Mesenchymal stem cell (in vitro differentiated cells and primary cell): ENCODE data around the gene COLQ.

Experiments used
- DNase-seq: peaks from one replicate; pipeline ENCODE4 v3.0.0-alpha.2; 2013
- H2AFZ ChIP-seq: one replicate; pipeline ENCODE4 v1.6.1; 2013; ENCODE audit warnings: low read depth, mild to moderate bottlenecking, control low read depth, inconsistent platforms, low read length, moderate library complexity
- H2AK5ac ChIP-seq: 2 replicates; pipeline ENCODE4 v1.6.1; 2013; ENCODE audit warnings: low read length, moderate library complexity, mild to moderate bottlenecking, inconsistent platforms; ENCODE audit not compliant: severe bottlenecking
- H2BK120ac ChIP-seq: one replicate; pipeline ENCODE4 v1.6.1; 2013; ENCODE audit warnings: low read depth, mild to moderate bottlenecking, inconsistent platforms, low read length, moderate library complexity
- H2BK12ac ChIP-seq, 2 experiments: one replicate each; pipeline ENCODE4 v1.6.1; 2013; ENCODE audit warnings: inconsistent platforms in 2 of 2, low read length in 2 of 2, mild to moderate bottlenecking in 2 of 2, moderate library complexity in 2 of 2, control low read depth in 1 of 2
- H2BK15ac ChIP-seq: one replicate; pipeline ENCODE4 v1.6.1; 2013; ENCODE audit warnings: mild to moderate bottlenecking, low read depth, inconsistent platforms; ENCODE audit not compliant: poor library complexity, severe bottlenecking
- H2BK5ac ChIP-seq: 2 replicates; pipeline ENCODE4 v1.6.1; 2013; ENCODE audit warnings: low read depth, mild to moderate bottlenecking, low read length, control low read depth, inconsistent platforms; ENCODE audit not compliant: poor library complexity, severe bottlenecking
- H3K14ac ChIP-seq, 2 experiments: one replicate each; pipeline ENCODE4 v1.6.1; 2013; ENCODE audit warnings: inconsistent platforms in 2 of 2, low read length in 2 of 2, control low read depth in 1 of 2, mild to moderate bottlenecking in 1 of 2, moderate library complexity in 1 of 2
- H3K18ac ChIP-seq, 2 experiments: one replicate each; pipeline ENCODE4 v1.6.1; 2013; ENCODE audit warnings: inconsistent platforms in 2 of 2, low read length in 2 of 2, control low read depth in 1 of 2, low read depth in 1 of 2, mild to moderate bottlenecking in 1 of 2
- H3K23ac ChIP-seq, 2 experiments: one replicate each; pipeline ENCODE4 v1.6.1; 2013; ENCODE audit warnings: inconsistent platforms in 2 of 2, low read length in 2 of 2, mild to moderate bottlenecking in 2 of 2, moderate library complexity in 2 of 2, control low read depth in 1 of 2
- H3K27ac ChIP-seq: 2 replicates; pipeline ENCODE4 v1.5.1; 2013; ENCODE audit warnings: mild to moderate bottlenecking, moderate library complexity, low read length, control low read depth, inconsistent platforms; ENCODE audit not compliant: poor library complexity, severe bottlenecking
- H3K27me3 ChIP-seq, 2 experiments: 2 replicates each; pipeline versions ENCODE4 v1.6.1 to v1.7.0; 2013; ENCODE audit warnings: low read length in 2 of 2, mild to moderate bottlenecking in 2 of 2, moderate library complexity in 2 of 2, control low read depth in 1 of 2, inconsistent platforms in 1 of 2; ENCODE audit not compliant: control insufficient read depth in 1 of 2, insufficient read depth in 1 of 2
- H3K36me3 ChIP-seq, 2 experiments: 2 replicates each; pipeline versions ENCODE4 v1.6.1 to v1.7.0; 2013; ENCODE audit warnings: low read length in 2 of 2, control low read depth in 1 of 2, inconsistent platforms in 1 of 2, low read depth in 1 of 2, mild to moderate bottlenecking in 1 of 2; ENCODE audit not compliant: insufficient read depth in 2 of 2, control insufficient read depth in 1 of 2
- H3K4ac ChIP-seq, 2 experiments: one replicate each; pipeline ENCODE4 v1.6.1; 2013; ENCODE audit warnings: inconsistent platforms in 2 of 2, low read length in 2 of 2, mild to moderate bottlenecking in 2 of 2, moderate library complexity in 2 of 2, control low read depth in 1 of 2, low read depth in 1 of 2
- H3K4me1 ChIP-seq: 2 replicates; pipeline ENCODE4 v1.6.1; 2013; ENCODE audit warnings: low read depth, low read length, control low read depth; ENCODE audit not compliant: control insufficient read depth, insufficient read depth
- H3K4me2 ChIP-seq: 2 replicates; pipeline ENCODE4 v1.6.1; 2013; ENCODE audit warnings: low read length, mild to moderate bottlenecking, inconsistent platforms; ENCODE audit not compliant: poor library complexity, severe bottlenecking
- H3K4me3 ChIP-seq, 2 experiments: 2 replicates each; pipeline versions ENCODE4 v1.5.1 to v1.7.0; 2013; ENCODE audit warnings: low read length in 2 of 2, mild to moderate bottlenecking in 2 of 2, control low read depth in 1 of 2, low read depth in 1 of 2; ENCODE audit not compliant: insufficient read depth in 1 of 2
- H3K79me1 ChIP-seq: replicated peaks from 2 replicates; pipeline ENCODE4 v1.6.1; 2013; ENCODE audit warnings: mild to moderate bottlenecking, control low read depth, low read length, inconsistent platforms; ENCODE audit not compliant: poor library complexity, severe bottlenecking
- H3K9ac ChIP-seq: 2 replicates; pipeline ENCODE4 v1.7.0; 2013; ENCODE audit warnings: mild to moderate bottlenecking, low read length, moderate library complexity
- H3K9me3 ChIP-seq: 2 replicates; pipeline ENCODE4 v1.7.0; 2013; ENCODE audit warnings: mild to moderate bottlenecking, low read length; ENCODE audit not compliant: control insufficient read depth
- H4K8ac ChIP-seq: one replicate; pipeline ENCODE4 v1.6.1; 2013; ENCODE audit warnings: inconsistent platforms, mild to moderate bottlenecking, low read length, moderate library complexity
- H4K91ac ChIP-seq: one replicate; pipeline ENCODE4 v1.6.1; 2013; ENCODE audit warnings: mild to moderate bottlenecking, low read length, inconsistent platforms
- WGBS: methylation state at CpG from one replicate; pipeline ENCODE4 v1.1.7; 2013; ENCODE audit warnings: mixed read lengths; 5-methylcytosine and 5-hydroxymethylcytosine counted together

Gene COLQ

GRCh38 chr3:15427981-15428380 lies 93.5 kb downstream of the COLQ start:
- Histone ChIP-seq H3K4me3 (peak overlapping the region; percentile 98 to 100), H3K4me2 (peak overlapping the region; percentile 66), H4K91ac (no peak overlapping the region), H3K36me3 (peaks cover 18 to 49% of the 10 kb centered on the region in 2 experiments), H3K9me3 (no peaks in the 10 kb centered on the region), H3K14ac (peak overlapping the region in 1 of 2 experiments; percentile 89), H2BK120ac (no peak overlapping the region), H2BK12ac (no peak overlapping the region), H3K4ac (peak overlapping the region in 1 of 2 experiments; percentile 81), H3K27me3 (no peaks in the 10 kb centered on the region), H3K27ac (no peak overlapping the region), H3K23ac (peak overlapping the region in 1 of 2 experiments; percentile 86), H2BK5ac (no peak overlapping the region), H3K9ac (peak overlapping the region; percentile 99), H2AFZ (peak overlapping the region; percentile 99), H3K4me1 (peaks cover 7% of the 10 kb centered on the region), H4K8ac (peak overlapping the region; percentile 94), H3K79me1 (peaks cover 37% of the 10 kb centered on the region), H3K18ac (peak overlapping the region in 1 of 2 experiments; percentile 82), H2AK5ac (no peak overlapping the region), H2BK15ac (no peak overlapping the region)
- WGBS: 2% methylated on average over 11 of the region's 11 CpGs
- peak; percentile 25 for DNase-seq

DNA sequence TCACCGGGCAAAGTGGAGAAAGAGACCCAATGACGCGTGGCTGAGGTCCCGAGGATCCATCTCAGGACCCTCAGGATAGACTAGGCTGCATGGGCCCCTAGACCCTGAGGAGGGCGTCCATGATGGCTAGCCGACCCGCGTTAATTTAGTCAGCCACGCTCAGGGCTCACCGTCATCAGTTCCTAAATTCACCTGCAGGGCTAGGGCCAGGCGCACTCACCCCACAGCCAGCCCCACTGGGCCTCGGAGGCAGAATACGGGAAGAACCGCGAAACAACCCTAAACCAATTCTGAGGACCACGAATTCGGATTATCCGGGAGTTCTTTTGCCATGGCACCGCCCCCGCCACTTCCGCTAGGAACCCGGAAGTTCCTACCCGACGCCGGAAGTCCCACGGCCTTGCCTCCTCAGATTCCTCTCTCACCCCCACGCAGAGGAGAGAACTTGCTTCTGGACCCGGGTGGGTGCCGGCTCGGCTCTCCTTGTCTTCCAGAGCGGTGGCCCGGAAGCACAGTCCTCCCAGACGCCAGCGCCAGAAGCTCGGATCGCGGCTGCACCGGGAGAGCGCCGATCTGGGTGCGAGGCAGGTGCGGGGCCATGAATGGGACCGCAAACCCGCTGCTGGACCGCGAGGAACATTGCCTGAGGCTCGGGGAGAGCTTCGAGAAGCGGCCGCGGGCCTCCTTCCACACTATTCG lies 94.2 kb downstream of the COLQ start, which contains the start of the genes EAF1 and METTL6:
Gene EAF1 (plus strand): TSS at position 417 of the 699 bp plus-strand sequence. CDS start 182 bp downstream, at position 599.
Gene METTL6 (minus strand): TSS at position 363 of the 699 bp plus-strand sequence. CDS start 1,033 bp downstream, outside the sequence.
- peak within 1 kb of the TSS; percentile 98 to 100 for H3K4me3 ChIP-seq
- H4K91ac ChIP-seq: peak within 1 kb of the TSS; percentile 76
- H3K27ac ChIP-seq: peak within 1 kb of the TSS; percentile 41
- WGBS: under 1% methylated on average over 52 of the region's 52 CpGs
- peak within 1 kb of the TSS in 1 of 2 experiments; percentile 89 for H3K14ac ChIP-seq
- H3K4ac ChIP-seq: peak within 1 kb of the TSS; percentile 73 to 91
- H3K9me3 ChIP-seq: no peaks in the 10 kb centered on the region
- H4K8ac ChIP-seq: peak within 1 kb of the TSS; percentile 95
- peak within 1 kb of the TSS; percentile 85 for H3K4me2 ChIP-seq
- H3K4me1 ChIP-seq: peaks cover 7% of the 10 kb centered on the region
- peak within 1 kb of the TSS in 1 of 2 experiments; percentile 86 for H3K23ac ChIP-seq
- no peaks in the 10 kb centered on the region for H3K27me3 ChIP-seq
- H2BK15ac ChIP-seq: peak within 1 kb of the TSS; percentile 60
- peak; percentile 85 for DNase-seq
- H2AFZ ChIP-seq: peak within 1 kb of the TSS; percentile 99
- H3K18ac ChIP-seq: peak within 1 kb of the TSS; percentile 82 to 96
- H2BK120ac ChIP-seq: peak within 1 kb of the TSS; percentile 87
- H3K79me1 ChIP-seq: peaks cover 37% of the 10 kb centered on the region
- no peak within 1 kb of the TSS for H2BK12ac ChIP-seq
- no peak within 1 kb of the TSS for H2BK5ac ChIP-seq
- peaks cover 19 to 48% of the 10 kb centered on the region in 2 experiments for H3K36me3 ChIP-seq
- H3K9ac ChIP-seq: peak within 1 kb of the TSS; percentile 99
- H2AK5ac ChIP-seq: no peak within 1 kb of the TSS

GRCh38 chr3:15426579-15427118 lies 94.9 kb downstream of the COLQ start:
- H3K27ac ChIP-seq: no peak overlapping the region
- H2BK120ac ChIP-seq: no peak overlapping the region
- DNase-seq: no peak
- peak overlapping the region; percentile 95 for H4K8ac ChIP-seq
- peak overlapping the region in 1 of 2 experiments; percentile 9 for H3K23ac ChIP-seq
- H3K4ac ChIP-seq: peak overlapping the region in 1 of 2 experiments; percentile 91
- no peak overlapping the region for H2BK15ac ChIP-seq
- H2AFZ ChIP-seq: peak overlapping the region; percentile 94
- peaks cover 7% of the 10 kb centered on the region for H3K4me1 ChIP-seq
- no peak overlapping the region for H2BK12ac ChIP-seq
- 59% methylated on average over 16 of the region's 16 CpGs for WGBS
- H2AK5ac ChIP-seq: no peak overlapping the region
- peak overlapping the region in 1 of 2 experiments; percentile 29 for H3K14ac ChIP-seq
- peak overlapping the region; percentile 4 to 96 for H3K18ac ChIP-seq
- peaks cover 39% of the 10 kb centered on the region for H3K79me1 ChIP-seq
- H3K9me3 ChIP-seq: no peaks in the 10 kb centered on the region
- H4K91ac ChIP-seq: no peak overlapping the region
- peaks cover 24 to 47% of the 10 kb centered on the region in 2 experiments for H3K36me3 ChIP-seq
- H3K4me3 ChIP-seq: peak overlapping the region; percentile 98 to 100
- H3K4me2 ChIP-seq: peak overlapping the region; percentile 85
- H2BK5ac ChIP-seq: no peak overlapping the region
- no peaks in the 10 kb centered on the region for H3K27me3 ChIP-seq
- peak overlapping the region; percentile 99 for H3K9ac ChIP-seq

GRCh38 chr3:15420871-15421270 lies 100.6 kb downstream of the COLQ start:
- Histone ChIP-seq H3K9ac (no peak overlapping the region), H3K36me3 (peaks cover 25 to 60% of the 10 kb centered on the region in 2 experiments), H3K27ac (no peak overlapping the region), H2BK15ac (no peak overlapping the region), H3K4me3 (no peak overlapping the region), H2BK5ac (no peak overlapping the region), H2BK12ac (no peak overlapping the region), H3K27me3 (no peaks in the 10 kb centered on the region), H3K4ac (no peak overlapping the region), H3K23ac (no peak overlapping the region), H2BK120ac (no peak overlapping the region), H2AFZ (no peak overlapping the region), H2AK5ac (no peak overlapping the region), H3K18ac (no peak overlapping the region), H3K9me3 (no peaks in the 10 kb centered on the region), H3K14ac (no peak overlapping the region), H3K4me1 (peaks cover 1% of the 10 kb centered on the region), H3K4me2 (no peak overlapping the region), H4K91ac (no peak overlapping the region), H3K79me1 (peaks cover 22% of the 10 kb centered on the region), H4K8ac (no peak overlapping the region)
- WGBS: 0% methylated on average over 3 of the region's 4 CpGs
- DNase-seq: peak; percentile 70
